SU-DHL-6 (cell line): ENCODE data around the gene OSBPL6.

Source experiments
- H2AFZ ChIP-seq: fragments of 200-600 bp; sonication (generic); 2 replicates; pipeline ENCODE4 v1.6.1; 2014; ENCODE audit warnings: low read depth, mild to moderate bottlenecking, moderate library complexity, mixed read lengths, antibody characterized with exemption, low read length; ENCODE audit not compliant: severe bottlenecking
- H3F3A ChIP-seq: fragments of 200-600 bp; shearing (Covaris generic); 2 replicates; pipeline ENCODE4 v1.6.0; 2016; ENCODE audit warnings: antibody characterized with exemption, mild to moderate bottlenecking; ENCODE audit not compliant: insufficient read depth
- H3K27ac ChIP-seq: fragments of 200-600 bp; sonication (generic); 2 replicates; pipeline ENCODE4 v1.5.1; 2016; ENCODE audit warnings: low read depth, mild to moderate bottlenecking, low read length, moderate library complexity, mixed read lengths
- H3K27me3 ChIP-seq: fragments of 200-600 bp; sonication (generic), shearing (Covaris generic); 2 replicates; pipeline ENCODE4 v1.6.0; 2014; ENCODE audit warnings: mild to moderate bottlenecking, low read length
- H3K36me3 ChIP-seq: fragments of 200-600 bp; sonication (generic); 2 replicates; pipeline ENCODE4 v1.6.1; 2014; ENCODE audit warnings: mild to moderate bottlenecking, low read length, mixed read lengths
- H3K4me2 ChIP-seq: fragments of 300-600, 200-600 bp; shearing (Covaris generic), sonication (generic); 2 replicates; pipeline ENCODE4 v1.6.0; 2014; ENCODE audit warnings: low read length, low read depth, mild to moderate bottlenecking; ENCODE audit not compliant: poor library complexity, severe bottlenecking
- H3K4me3 ChIP-seq: fragments of 200-600 bp; sonication (generic); 2 replicates; pipeline ENCODE4 v1.5.1; 2014; ENCODE audit warnings: antibody characterized with exemption, low read length, mild to moderate bottlenecking, mixed read lengths; ENCODE audit not compliant: insufficient read depth, poor library complexity, severe bottlenecking
- H3K79me2 ChIP-seq: fragments of 200-600 bp; sonication (generic); 2 replicates; pipeline ENCODE4 v1.6.1; 2014; ENCODE audit warnings: mild to moderate bottlenecking, low read length, moderate library complexity; ENCODE audit not compliant: insufficient read depth
- H3K9ac ChIP-seq: fragments of 200-600 bp; sonication (generic); 2 replicates; pipeline ENCODE4 v1.7.0; 2014; ENCODE audit warnings: mild to moderate bottlenecking, low read length
- H3K9me2 ChIP-seq: fragments of 200-600 bp; sonication (generic); replicated peaks from 2 replicates; pipeline ENCODE4 v1.6.1; 2014; ENCODE audit warnings: low read length; ENCODE audit not compliant: insufficient read depth
- H3K9me3 ChIP-seq: fragments of 200-600 bp; sonication (generic); 2 replicates; pipeline ENCODE4 v1.6.1; 2014; ENCODE audit warnings: low read length, mixed read lengths; ENCODE audit not compliant: insufficient read depth
- H4K20me1 ChIP-seq: fragments of 200-600 bp; sonication (generic); 2 replicates; pipeline ENCODE4 v1.6.1; 2014; ENCODE audit warnings: low read depth, mild to moderate bottlenecking, antibody characterized with exemption, low read length, moderate library complexity, mixed read lengths
- CTCF ChIP-seq: fragments of 200-600 bp; sonication (generic); IDR thresholded peaks from one replicate; pipeline ENCODE4 v1.5.1; 2017; ENCODE audit warnings: antibody characterized with exemption, mild to moderate bottlenecking, low read length, moderate library complexity; ENCODE audit not compliant: insufficient read depth, poor library complexity, severe bottlenecking
- EZH2phosphoT487 ChIP-seq: fragments of 200-600 bp; sonication (generic), shearing (Covaris generic); conservative IDR thresholded peaks from 2 replicates; pipeline ENCODE4 v1.6.1; 2018; ENCODE audit warnings: mild to moderate bottlenecking, antibody characterized with exemption, low read length, moderate library complexity, mixed read lengths

Gene OSBPL6

GRCh38 chr2:178219247-178219646, 24.9 kb downstream of the OSBPL6 start:
- H3K9me2 ChIP-seq: no peaks in the 10 kb centered on the region
- no peaks in the 10 kb centered on the region for H3K9me3 ChIP-seq
- no peaks in the 10 kb centered on the region for H4K20me1 ChIP-seq
- H3K27ac ChIP-seq: no peak overlapping the region
- no peak overlapping the region for H3K4me2 ChIP-seq
- no peaks in the 10 kb centered on the region for H3K79me2 ChIP-seq
- no peak overlapping the region for H3K9ac ChIP-seq
- TF ChIP-seq EZH2phosphoT487: no peak
- TF ChIP-seq CTCF: no peak
- H3F3A ChIP-seq: no peaks in the 10 kb centered on the region
- H2AFZ ChIP-seq: no peak overlapping the region
- H3K27me3 ChIP-seq: no peaks in the 10 kb centered on the region
- no peaks in the 10 kb centered on the region for H3K36me3 ChIP-seq
- H3K4me3 ChIP-seq: no peak overlapping the region

GRCh38 chr2:178220814-178221213, 26.5 kb downstream of the OSBPL6 start:
- H4K20me1 ChIP-seq: no peaks in the 10 kb centered on the region
- H3K4me3 ChIP-seq: no peak overlapping the region
- H3K9me3 ChIP-seq: no peaks in the 10 kb centered on the region
- H3K4me2 ChIP-seq: no peak overlapping the region
- H3K27me3 ChIP-seq: no peaks in the 10 kb centered on the region
- no peaks in the 10 kb centered on the region for H3K9me2 ChIP-seq
- no peak overlapping the region for H3K9ac ChIP-seq
- TF ChIP-seq CTCF (no peak), EZH2phosphoT487 (no peak)
- H3K27ac ChIP-seq: no peak overlapping the region
- no peaks in the 10 kb centered on the region for H3K36me3 ChIP-seq
- H3F3A ChIP-seq: no peaks in the 10 kb centered on the region
- no peak overlapping the region for H2AFZ ChIP-seq
- no peaks in the 10 kb centered on the region for H3K79me2 ChIP-seq

- Histone ChIP-seq H3F3A (no peaks in the 10 kb centered on the region), H3K4me3 (no peak overlapping the region), H3K9me2 (no peaks in the 10 kb centered on the region), H4K20me1 (no peaks in the 10 kb centered on the region), H3K27ac (no peak overlapping the region), H3K36me3 (no peaks in the 10 kb centered on the region), H3K27me3 (no peaks in the 10 kb centered on the region), H3K79me2 (no peaks in the 10 kb centered on the region), H3K4me2 (no peak overlapping the region), H2AFZ (no peak overlapping the region), H3K9me3 (no peaks in the 10 kb centered on the region), H3K9ac (no peak overlapping the region)
- TF ChIP-seq CTCF (no peak), EZH2phosphoT487 (no peak)
These were observed 27.2 kb downstream of the OSBPL6 start for GRCh38 chr2:178221556-178221955.
